ENCODE measurements around the gene CNTNAP2. TPM values are rescaled to one million over a fixed set of nuclear protein-coding genes. Genes with fewer than 3 reads are reported as not detected.

Gene CNTNAP2
- total RNA-seq, 2 donors from 2014 or later, result 4.4 to 8.5 TPM

- no peaks in the 10 kb centered on the region for H3K27me3 ChIP-seq
- DNase-seq, result no peak
- no peak overlapping the region for H3K4me3 ChIP-seq
- no peak for TF ChIP-seq CTCF (IDR thresholded peaks at IDR 0.05)
- H3K4me1 ChIP-seq, result no peaks in the 10 kb centered on the region
- H3K9me3 ChIP-seq, result no peaks in the 10 kb centered on the region
- intact Hi-C loops (cut with DNase I), result no loop called here
- H3K36me3 ChIP-seq, result no peaks in the 10 kb centered on the region
- H3K27ac ChIP-seq, result no peak overlapping the region
- H3K9ac ChIP-seq (ENCODE audit: low read depth in 2 of 2, low read length in 2 of 2), result no peak overlapping the region
Measured at GRCh38 chr7:148172920-148173319, 2056.3 kb downstream of the CNTNAP2 start.

DNA sequence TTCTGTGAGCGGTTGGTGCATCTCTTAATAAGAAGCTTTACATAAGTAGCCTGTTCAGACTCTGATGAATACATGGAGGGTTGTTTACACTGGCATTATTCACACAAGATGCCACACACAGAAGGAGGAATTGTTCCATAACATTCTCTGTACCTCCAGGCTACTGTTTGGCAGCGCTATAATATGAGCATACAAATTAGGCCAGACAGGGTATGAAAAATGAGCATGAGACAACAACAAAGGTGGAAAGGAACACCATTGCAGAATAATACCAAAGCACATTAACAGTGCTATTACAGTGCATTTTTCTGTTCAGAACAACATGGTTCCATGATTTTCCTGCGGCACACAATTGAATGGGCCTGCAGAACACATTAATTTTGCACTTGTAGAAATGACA is 2056.8 kb downstream of the CNTNAP2 start:
- Histone ChIP-seq H3K36me3 (no peaks in the 10 kb centered on the region), H3K27me3 (no peaks in the 10 kb centered on the region), H3K27ac (no peak overlapping the region), H3K9me3 (no peaks in the 10 kb centered on the region), H3K4me1 (no peaks in the 10 kb centered on the region), H3K4me3 (no peak overlapping the region), H3K9ac (ENCODE audit: low read depth in 2 of 2, low read length in 2 of 2) (no peak overlapping the region)
- no peak for TF ChIP-seq CTCF (IDR thresholded peaks at IDR 0.05)
- no peak for DNase-seq
- intact Hi-C loops (cut with DNase I), result no loop called here

GRCh38 chr7:148174376-148174775 is 2057.8 kb downstream of the CNTNAP2 start:
- no peaks in the 10 kb centered on the region for H3K4me1 ChIP-seq

GRCh38 chr7:148175512-148175911 is 2058.9 kb downstream of the CNTNAP2 start:
- Histone ChIP-seq H3K9me3 (no peaks in the 10 kb centered on the region), H3K4me3 (no peak overlapping the region), H3K9ac (ENCODE audit: low read depth in 2 of 2, low read length in 2 of 2) (no peak overlapping the region), H3K36me3 (no peaks in the 10 kb centered on the region), H3K4me1 (no peaks in the 10 kb centered on the region), H3K27ac (no peak overlapping the region), H3K27me3 (no peaks in the 10 kb centered on the region)
- no peak for TF ChIP-seq CTCF (IDR thresholded peaks at IDR 0.05)
- DNase-seq, result no peak
- intact Hi-C loops (cut with DNase I), result no loop called here

More at GRCh38 chr7:148174376-148174775, 2057.8 kb downstream of the CNTNAP2 start:
- DNase-seq, result no peak
- intact Hi-C loops (cut with DNase I), result no loop called here
- Histone ChIP-seq H3K27me3 (no peaks in the 10 kb centered on the region), H3K27ac (no peak overlapping the region), H3K4me3 (no peak overlapping the region), H3K9ac (ENCODE audit: low read depth in 2 of 2, low read length in 2 of 2) (no peak overlapping the region), H3K9me3 (no peaks in the 10 kb centered on the region), H3K36me3 (no peaks in the 10 kb centered on the region)
- no peak for TF ChIP-seq CTCF (IDR thresholded peaks at IDR 0.05)

DNA sequence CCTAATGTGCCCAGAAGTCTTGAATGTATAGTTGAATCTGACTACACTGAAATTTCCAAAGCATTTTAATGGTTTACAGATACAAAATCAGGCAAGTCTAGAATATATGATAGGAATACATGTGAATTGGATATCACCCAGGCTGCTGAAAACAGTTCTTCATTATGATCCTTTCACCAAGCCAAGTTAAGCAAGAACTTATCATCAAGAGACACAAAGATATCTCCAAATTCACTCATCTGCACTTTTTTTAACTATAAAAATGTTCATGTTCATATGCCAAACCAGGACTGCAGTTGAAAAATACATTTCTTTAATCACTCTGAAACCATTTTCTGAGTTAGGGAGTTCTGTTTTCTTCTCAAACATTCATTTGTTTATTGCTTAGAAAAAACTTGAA is 2061.4 kb downstream of the CNTNAP2 start:
- Histone ChIP-seq H3K4me1 (no peaks in the 10 kb centered on the region), H3K27ac (no peak overlapping the region), H3K9ac (ENCODE audit: low read depth in 2 of 2, low read length in 2 of 2) (no peak overlapping the region), H3K9me3 (no peaks in the 10 kb centered on the region), H3K27me3 (no peaks in the 10 kb centered on the region), H3K4me3 (no peak overlapping the region), H3K36me3 (no peaks in the 10 kb centered on the region)
- DNase-seq, result no peak
- intact Hi-C loops (cut with DNase I), result no loop called here
- TF ChIP-seq CTCF (IDR thresholded peaks at IDR 0.05), result no peak

DNA sequence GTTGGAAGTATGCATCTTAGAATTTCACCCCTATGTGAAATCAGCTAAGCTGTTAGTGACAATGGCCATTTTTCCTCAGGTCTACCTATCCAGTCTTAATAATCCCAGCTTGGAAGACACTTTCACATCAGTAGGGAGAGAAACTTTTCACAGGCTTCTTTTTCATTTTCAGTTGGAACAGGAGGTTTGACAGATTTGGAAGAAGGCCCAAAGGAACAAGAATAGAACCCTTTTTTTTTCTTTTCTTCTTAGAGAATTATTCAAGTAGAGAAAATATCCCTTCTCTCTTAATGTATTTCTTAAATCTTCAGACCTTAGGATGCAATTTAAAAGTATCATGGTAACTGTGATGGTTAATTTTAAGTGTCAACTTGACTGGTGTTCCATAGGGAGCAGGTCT is 2063.5 kb downstream of the CNTNAP2 start:
- H3K4me3 ChIP-seq, result no peak overlapping the region
- H3K27me3 ChIP-seq, result no peaks in the 10 kb centered on the region

More for the DNA sequence above, 2063.5 kb downstream of the CNTNAP2 start:
- no peaks in the 10 kb centered on the region for H3K36me3 ChIP-seq
- no peak overlapping the region for H3K27ac ChIP-seq
- TF ChIP-seq CTCF (IDR thresholded peaks at IDR 0.05), result no peak
- H3K9me3 ChIP-seq, result no peaks in the 10 kb centered on the region
- no peak overlapping the region for H3K9ac ChIP-seq (ENCODE audit: low read depth in 2 of 2, low read length in 2 of 2)
- no peaks in the 10 kb centered on the region for H3K4me1 ChIP-seq
- intact Hi-C loops (cut with DNase I), result no loop called here
- DNase-seq, result no peak
